Heart right ventricle (tissue), 16 donors: Measurements from ENCODE around the gene NNMT. TPM values are rescaled to one million over a fixed set of nuclear protein-coding genes. Genes with fewer than 3 reads are reported as not detected.

Experiments used
- ATAC-seq, 8 donors: fragments of 200-7000 bp; cut with Tn5 transposase; one replicate each; pipeline ENCODE4 v1.9.1; 2020; ENCODE audit warnings: mild to moderate bottlenecking in 8 of 8, moderate library complexity in 8 of 8, moderate number of reproducible peaks in 1 of 8
- DNase-seq, 2 donors: peaks; one replicate each; pipeline ENCODE4 v3.0.0-alpha.2; 2020
- H3K27ac ChIP-seq, 10 donors: fragments of 200-600 bp; sonication (generic) in 2 of 10; one replicate each; pipeline versions ENCODE4 v1.5.0 to v1.8.0; 2020 to 2022; ENCODE audit warnings: mild to moderate bottlenecking in 3 of 10
- H3K27me3 ChIP-seq, 7 donors: fragments of 200-600 bp; one replicate each; pipeline ENCODE4 v1.8.0; 2021 to 2022; ENCODE audit warnings: mild to moderate bottlenecking in 2 of 7
- H3K36me3 ChIP-seq, 9 donors: fragments of 200-600 bp; sonication (generic) in 1 of 9; one replicate each; pipeline versions ENCODE4 v1.5.0 to v1.8.0; 2020 to 2022; ENCODE audit warnings: mild to moderate bottlenecking in 2 of 9
- H3K4me1 ChIP-seq, 9 donors: fragments of 200-600 bp; sonication (generic) in 1 of 9; one replicate each; pipeline versions ENCODE4 v1.5.0 to v1.8.0; 2020 to 2022; ENCODE audit warnings: mild to moderate bottlenecking in 4 of 9
- H3K4me3 ChIP-seq, 10 donors: fragments of 200-600 bp; sonication (generic) in 2 of 10; one replicate each; pipeline versions ENCODE4 v1.5.0 to v1.8.0; 2020 to 2022; ENCODE audit warnings: mild to moderate bottlenecking in 7 of 10, moderate library complexity in 2 of 10
- H3K9me3 ChIP-seq, 11 donors: fragments of 200-600 bp in 10 of 11; sonication (generic) in 2 of 11; one replicate each; pipeline versions ENCODE4 v1.5.0 to v1.8.0; 2013 to 2022; ENCODE audit warnings: mild to moderate bottlenecking in 2 of 11, control low read depth in 1 of 11, moderate library complexity in 1 of 11
- WGBS, 2 donors: extraction: QIAGEN DNeasy Blood & Tissue Kit; methylation state at CpG; one replicate each; pipeline ENCODE4 v1.1.7; 2013; ENCODE audit warnings: inconsistent platforms in 1 of 2; 5-methylcytosine and 5-hydroxymethylcytosine counted together
- intact Hi-C, 10 donors: fragments of 100-400 bp; cut with DNase I; formaldehyde crosslinking; loops; one replicate each; pipeline versions ENCODE4 v1.11.1 to v1.14.2; 2022
- polyA plus RNA-seq, 2 donors: library from polyadenylated mRNA; stranded (reverse); fragments of 200-250 nt; gene quantifications; one replicate each; pipeline ENCODE4 v1.2.3, GENCODE V29; 2013
- total RNA-seq, 10 donors: library from RNA; stranded (reverse); fragmentation: NEBNext Ultra II Directional in 3 of 10; extraction: Animal tissue kit (Norgen Biotek cat#: 25700) in 3 of 10; gene quantifications; one replicate each; pipeline versions ENCODE4 v1.2.1 to v1.2.4, GENCODE V29; 2021 to 2023
- TF ChIP-seq, protein P1 (sequence below), 9 donors: fragments of 200-600 bp; sonication (generic) in 2 of 9; IDR thresholded peaks; one replicate each; pipeline versions ENCODE4 v1.5.0 to v1.8.0; 2021 to 2022; ENCODE audit warnings: antibody characterized with exemption in 9 of 9, mild to moderate bottlenecking in 5 of 9, moderate library complexity in 1 of 9
- donor health status: Arrhythmogenic right ventricular cardiomyopathy.
- donor health status: ischemic (EF 13 %, LVEDD 7.1; RV severe dilation, severe dysfunction).
- donor health status: healthy with polysubstance abuse.
- donor health status: DM: no; HTN: yes; CAD: no.
- donor health status: DM: no; HTN: no; CAD: no.
- donor health status: ischemic (EF 25% LVEDD 6.9; RV normal size, moderate dysfunction).
- donor health status: ischemic (EF 25% LVEDD 5.7; RV mildly dilated, moderate dysfunction).
- donor health status: healthy.
- donor health status: DM: yes; HTN: yes; CAD: no.
- donor health status: Ischemic cardiomyopathy.
- donor health status: ischemic (EF 35%, LVEDD 5.7; RV mildly dilated, moderate dysfunction).
- donor health status: nonischemic (EF 11% LVEDD 7.7; RV severe dilation, severe dysfunction).
- donor health status: DM: yes; HTN: yes; CAD: no.
- donor health status: PGD.
- donor health status: ischemic (EF 29% LVEDD 5.4; RV normal size, mild dysfunction).
- donor health status: nonischemic (EF 23%, LVEDD 6.1; RV moderate dilation, normal function).

NNMT gene
- total and polyA plus RNA-seq, 12 donors = 6.9 to 114 (median 26.1) TPM

DNA sequence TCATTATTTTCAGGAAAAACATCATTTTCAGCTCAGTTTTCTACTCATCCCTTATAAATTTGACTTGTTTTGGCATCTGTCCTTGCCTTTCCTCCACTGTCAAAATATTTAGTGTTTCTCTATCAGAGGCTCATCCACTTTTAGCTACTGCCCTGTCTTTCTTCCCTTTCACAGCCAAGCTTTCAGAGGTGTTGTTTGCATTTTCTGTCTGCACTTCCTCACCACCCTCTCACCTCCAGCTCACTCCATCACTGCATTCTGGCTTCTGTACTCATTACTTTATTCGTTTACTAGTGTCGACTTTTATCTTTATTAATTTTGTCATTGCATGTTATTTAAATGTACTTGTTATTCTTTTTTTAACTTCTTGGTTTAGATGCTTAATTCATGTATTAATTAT is 26.7 kb upstream of the NNMT start:
- Histone ChIP-seq H3K4me1 (no peaks in the 10 kb centered on the region), H3K27ac (no peak overlapping the region), H3K27me3 (peaks cover 0 to 9% (median 0%) of the 10 kb centered on the region in 7 donors), H3K4me3 (no peak overlapping the region), H3K9me3 (no peaks in the 10 kb centered on the region), H3K36me3 (no peaks in the 10 kb centered on the region)
- TF ChIP-seq, protein P1, sequence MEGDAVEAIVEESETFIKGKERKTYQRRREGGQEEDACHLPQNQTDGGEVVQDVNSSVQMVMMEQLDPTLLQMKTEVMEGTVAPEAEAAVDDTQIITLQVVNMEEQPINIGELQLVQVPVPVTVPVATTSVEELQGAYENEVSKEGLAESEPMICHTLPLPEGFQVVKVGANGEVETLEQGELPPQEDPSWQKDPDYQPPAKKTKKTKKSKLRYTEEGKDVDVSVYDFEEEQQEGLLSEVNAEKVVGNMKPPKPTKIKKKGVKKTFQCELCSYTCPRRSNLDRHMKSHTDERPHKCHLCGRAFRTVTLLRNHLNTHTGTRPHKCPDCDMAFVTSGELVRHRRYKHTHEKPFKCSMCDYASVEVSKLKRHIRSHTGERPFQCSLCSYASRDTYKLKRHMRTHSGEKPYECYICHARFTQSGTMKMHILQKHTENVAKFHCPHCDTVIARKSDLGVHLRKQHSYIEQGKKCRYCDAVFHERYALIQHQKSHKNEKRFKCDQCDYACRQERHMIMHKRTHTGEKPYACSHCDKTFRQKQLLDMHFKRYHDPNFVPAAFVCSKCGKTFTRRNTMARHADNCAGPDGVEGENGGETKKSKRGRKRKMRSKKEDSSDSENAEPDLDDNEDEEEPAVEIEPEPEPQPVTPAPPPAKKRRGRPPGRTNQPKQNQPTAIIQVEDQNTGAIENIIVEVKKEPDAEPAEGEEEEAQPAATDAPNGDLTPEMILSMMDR (IDR thresholded peaks at IDR 0.05) = no peak
- 38 to 42% methylated on average over 2 of the region's 2 CpGs for WGBS, 2 donors
- intact Hi-C loops = loop anchor here in 2 of 10 donors (10.0 kb wide), 2 partner anchors 275 to 465 kb away; no protein-coding TSS in a partner anchor
- no peak for DNase-seq
- ATAC-seq = peak in 2 of 8 donors; percentile 38 to 46

DNA sequence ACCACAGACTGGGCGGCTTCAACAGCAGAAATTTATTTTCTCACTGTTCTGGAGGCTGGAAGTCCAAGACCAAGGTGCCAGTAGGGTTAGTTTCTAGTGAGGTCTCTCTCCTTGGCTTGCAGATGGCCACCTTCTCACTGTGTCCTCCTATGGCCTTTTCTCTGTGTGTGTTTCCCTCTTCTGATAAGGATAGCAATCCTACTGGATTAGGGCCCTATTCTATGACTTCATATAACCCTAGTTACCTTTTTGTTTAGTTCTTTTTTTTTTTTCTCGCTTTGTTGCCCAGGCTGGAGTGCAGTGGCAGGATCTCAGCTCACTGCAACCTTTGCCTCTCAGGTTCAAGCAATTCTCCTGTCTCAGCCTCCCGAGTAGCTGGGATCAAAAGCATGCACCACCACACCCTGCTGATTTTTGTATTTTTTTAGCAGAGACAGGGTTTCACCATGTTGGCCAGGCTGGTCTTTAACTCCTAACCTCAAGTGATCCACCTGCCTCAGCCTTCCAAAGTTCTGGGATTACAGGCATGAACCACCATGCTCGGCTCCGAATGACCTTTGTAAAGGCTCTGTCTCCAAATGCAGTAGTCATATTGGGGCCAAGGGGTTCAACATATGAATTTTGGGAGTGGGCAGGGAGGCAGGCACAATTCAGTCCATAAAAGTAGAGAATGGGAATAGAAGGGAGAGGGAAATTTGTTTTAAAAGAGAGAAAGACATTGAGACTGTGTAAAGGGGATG is 25.5 kb upstream of the NNMT start:
- no peaks in the 10 kb centered on the region for H3K36me3 ChIP-seq
- 92% methylated on average over 5 of the region's 5 CpGs for WGBS, 2 donors
- H3K27me3 ChIP-seq = peaks cover 0 to 9% (median 0%) of the 10 kb centered on the region in 7 donors
- ATAC-seq = no peak
- no peak overlapping the region for H3K27ac ChIP-seq
- no peak for DNase-seq
- H3K4me3 ChIP-seq = no peak overlapping the region
- intact Hi-C loops = loop anchor here in 1 of 10 donors (10.0 kb wide), 1 partner anchor 494 kb away; no protein-coding TSS in a partner anchor
- TF ChIP-seq, protein P1 (IDR thresholded peaks at IDR 0.05) = no peak
- H3K9me3 ChIP-seq = no peaks in the 10 kb centered on the region
- H3K4me1 ChIP-seq = peaks cover 0 to 3% (median 0%) of the 10 kb centered on the region in 9 donors

DNA sequence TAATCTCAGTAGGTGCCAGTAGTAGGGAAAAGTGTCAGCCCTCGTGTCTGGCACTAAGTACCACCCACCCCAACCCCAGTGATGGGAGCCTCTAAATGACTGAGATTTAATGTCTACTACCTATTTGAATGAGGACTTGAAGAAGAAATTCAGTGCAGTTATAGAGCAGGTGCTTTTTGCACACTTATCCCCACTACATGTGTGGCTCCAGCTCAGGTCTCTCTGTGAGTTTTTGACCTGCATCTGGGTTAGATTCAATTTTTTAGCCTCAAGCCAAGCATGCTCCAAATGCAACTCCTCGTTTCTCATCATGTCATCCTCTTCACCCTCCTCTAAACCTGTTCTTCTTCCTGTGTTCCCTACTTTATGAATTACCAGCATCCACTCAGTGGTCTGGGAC is 24.9 kb upstream of the NNMT start:
- Histone ChIP-seq H3K9me3 (no peaks in the 10 kb centered on the region), H3K36me3 (no peaks in the 10 kb centered on the region), H3K4me1 (peaks cover 0 to 6% (median 0%) of the 10 kb centered on the region in 9 donors), H3K27me3 (peaks cover 0 to 9% (median 0%) of the 10 kb centered on the region in 7 donors), H3K27ac (no peak overlapping the region), H3K4me3 (no peak overlapping the region)
- DNase-seq = no peak
- intact Hi-C loops = loop anchor here in 1 of 10 donors (10.0 kb wide), 1 partner anchor 493 kb away; no protein-coding TSS in a partner anchor
- WGBS, 2 donors = 75 to 79% methylated on average over 2 of the region's 2 CpGs
- no peak for ATAC-seq
- TF ChIP-seq, protein P1 (IDR thresholded peaks at IDR 0.05) = no peak

DNA sequence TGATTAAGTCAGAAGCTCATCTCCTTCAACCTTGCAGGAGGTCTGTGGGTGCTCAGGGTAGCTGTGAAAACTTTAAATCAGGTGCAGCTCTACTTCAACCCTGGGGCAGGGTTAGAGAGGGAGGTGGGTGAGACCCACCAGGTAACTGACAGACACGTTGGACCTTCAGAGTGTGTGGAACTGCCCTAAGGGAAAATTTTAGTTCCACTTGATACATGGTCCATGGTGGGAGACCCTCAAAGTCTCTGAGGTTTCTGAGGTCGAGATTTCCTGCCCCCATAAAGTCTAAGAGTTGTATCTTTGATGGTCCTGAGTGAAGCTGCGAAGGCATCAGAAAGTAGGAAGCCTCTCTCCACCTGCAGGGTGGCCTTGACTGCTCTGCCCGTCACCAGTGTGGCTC is 23.9 kb upstream of the NNMT start:
- no peak for DNase-seq
- H3K27ac ChIP-seq = no peak overlapping the region
- TF ChIP-seq, protein P1 (IDR thresholded peaks at IDR 0.05) = no peak
- peaks cover 0 to 6% (median 0%) of the 10 kb centered on the region in 9 donors for H3K4me1 ChIP-seq
- no peaks in the 10 kb centered on the region for H3K9me3 ChIP-seq
- 76 to 77% methylated on average over 4 of the region's 4 CpGs for WGBS, 2 donors
- no peaks in the 10 kb centered on the region for H3K36me3 ChIP-seq
- intact Hi-C loops = loop anchor here in 1 of 10 donors (10.0 kb wide), 1 partner anchor 492 kb away; no protein-coding TSS in a partner anchor
- no peak for ATAC-seq
- H3K4me3 ChIP-seq = no peak overlapping the region
- H3K27me3 ChIP-seq = peaks cover 0 to 9% (median 0%) of the 10 kb centered on the region in 7 donors
